ENCODE results near the gene BMP7.

- no peak for TF ChIP-seq POLR2A (IDR thresholded peaks at IDR 0.05)
- TF ChIP-seq, protein P1, sequence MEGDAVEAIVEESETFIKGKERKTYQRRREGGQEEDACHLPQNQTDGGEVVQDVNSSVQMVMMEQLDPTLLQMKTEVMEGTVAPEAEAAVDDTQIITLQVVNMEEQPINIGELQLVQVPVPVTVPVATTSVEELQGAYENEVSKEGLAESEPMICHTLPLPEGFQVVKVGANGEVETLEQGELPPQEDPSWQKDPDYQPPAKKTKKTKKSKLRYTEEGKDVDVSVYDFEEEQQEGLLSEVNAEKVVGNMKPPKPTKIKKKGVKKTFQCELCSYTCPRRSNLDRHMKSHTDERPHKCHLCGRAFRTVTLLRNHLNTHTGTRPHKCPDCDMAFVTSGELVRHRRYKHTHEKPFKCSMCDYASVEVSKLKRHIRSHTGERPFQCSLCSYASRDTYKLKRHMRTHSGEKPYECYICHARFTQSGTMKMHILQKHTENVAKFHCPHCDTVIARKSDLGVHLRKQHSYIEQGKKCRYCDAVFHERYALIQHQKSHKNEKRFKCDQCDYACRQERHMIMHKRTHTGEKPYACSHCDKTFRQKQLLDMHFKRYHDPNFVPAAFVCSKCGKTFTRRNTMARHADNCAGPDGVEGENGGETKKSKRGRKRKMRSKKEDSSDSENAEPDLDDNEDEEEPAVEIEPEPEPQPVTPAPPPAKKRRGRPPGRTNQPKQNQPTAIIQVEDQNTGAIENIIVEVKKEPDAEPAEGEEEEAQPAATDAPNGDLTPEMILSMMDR (IDR thresholded peaks at IDR 0.05 in 8 of 11, conservative IDR thresholded peaks at IDR 0.05 in 3 of 11) = no peak
These were observed 53.7 kb downstream of the BMP7 start for GRCh38 chr20:57212534-57213276.

Data from spleen (tissue), 7 donors.